GM12891 (cell line): ENCODE results near the gene FAM168A.

Experiments used
- DNase-seq: peaks from one replicate; pipeline ENCODE4 v3.0.0; 2011; ENCODE audit warnings: low spot score; ENCODE audit not compliant: insufficient read length
- FAIRE-seq: peaks from 2 replicates; lab custom pipeline; 2011; peaks lifted over from hg19 to GRCh38; lab: Jason Lieb, UNC
- PAX5 ChIP-seq: IDR thresholded peaks from 2 replicates; pipeline ENCODE4 v1.6.1; 2011; ENCODE audit warnings: low read length, moderate library complexity, mild to moderate bottlenecking; ENCODE audit not compliant: insufficient read depth, severe bottlenecking
- POLR2A ChIP-seq: IDR thresholded peaks from 2 replicates; pipeline ENCODE4 v1.6.1; 2011; ENCODE audit warnings: low read depth, low read length, control low read depth
- POLR2AphosphoS5 ChIP-seq: IDR thresholded peaks from 2 replicates; pipeline ENCODE4 v1.6.1; 2011; ENCODE audit warnings: low read depth, low read length, control low read depth
- POU2F2 ChIP-seq: IDR thresholded peaks from 2 replicates; pipeline ENCODE4 v1.6.1; 2011; ENCODE audit warnings: low read depth, mild to moderate bottlenecking, control low read depth, low read length, moderate library complexity
- SPI1 ChIP-seq: IDR thresholded peaks from 2 replicates; pipeline ENCODE4 v1.6.1; 2011; ENCODE audit warnings: low read depth, low read length, control low read depth
- TAF1 ChIP-seq: IDR thresholded peaks from 2 replicates; pipeline ENCODE4 v1.6.1; 2011; ENCODE audit warnings: low read depth, low read length, control low read depth

The FAM168A gene

GRCh38 chr11:73633999-73634398 is 36.1 kb upstream of the FAM168A start:
- DNase-seq: no peak
- no peak for FAIRE-seq
- TF ChIP-seq POU2F2: no peak
- TF ChIP-seq POLR2AphosphoS5: no peak
- TF ChIP-seq PAX5: no peak
- TF ChIP-seq TAF1: no peak
- TF ChIP-seq POLR2A: no peak
- TF ChIP-seq SPI1: no peak

DNA sequence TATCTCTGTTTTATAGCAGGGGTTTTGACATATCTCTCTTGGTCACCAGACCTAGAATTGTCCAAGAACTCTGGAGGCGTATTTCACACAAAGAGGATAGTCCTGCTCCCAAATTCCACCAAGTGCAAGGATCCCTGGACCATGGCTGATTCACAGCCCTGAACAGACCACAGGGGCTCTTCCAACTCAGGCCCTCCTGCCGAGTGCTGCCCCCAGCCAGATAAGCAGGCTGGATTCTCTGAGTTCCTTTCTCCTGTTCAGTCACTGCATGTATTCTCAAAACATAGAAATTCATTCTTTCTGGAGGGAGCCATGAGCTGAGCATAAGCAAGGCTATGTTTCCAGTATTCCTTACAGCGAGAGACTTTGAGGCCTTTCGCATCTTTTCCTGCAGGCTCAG is 35.1 kb upstream of the FAM168A start:
- TF ChIP-seq PAX5: no peak
- TF ChIP-seq SPI1: no peak
- no peak for TF ChIP-seq POLR2AphosphoS5
- TF ChIP-seq POLR2A: no peak
- TF ChIP-seq POU2F2: no peak
- no peak for TF ChIP-seq TAF1
- DNase-seq: no peak
- no peak for FAIRE-seq

- DNase-seq (no peak), FAIRE-seq (no peak)
- no peak for TF ChIP-seq SPI1
- TF ChIP-seq POLR2AphosphoS5: no peak
- no peak for TF ChIP-seq PAX5
- no peak for TF ChIP-seq TAF1
- no peak for TF ChIP-seq POLR2A
- no peak for TF ChIP-seq POU2F2
Measured at GRCh38 chr11:73629907-73630306, 32.0 kb upstream of the FAM168A start.

DNA sequence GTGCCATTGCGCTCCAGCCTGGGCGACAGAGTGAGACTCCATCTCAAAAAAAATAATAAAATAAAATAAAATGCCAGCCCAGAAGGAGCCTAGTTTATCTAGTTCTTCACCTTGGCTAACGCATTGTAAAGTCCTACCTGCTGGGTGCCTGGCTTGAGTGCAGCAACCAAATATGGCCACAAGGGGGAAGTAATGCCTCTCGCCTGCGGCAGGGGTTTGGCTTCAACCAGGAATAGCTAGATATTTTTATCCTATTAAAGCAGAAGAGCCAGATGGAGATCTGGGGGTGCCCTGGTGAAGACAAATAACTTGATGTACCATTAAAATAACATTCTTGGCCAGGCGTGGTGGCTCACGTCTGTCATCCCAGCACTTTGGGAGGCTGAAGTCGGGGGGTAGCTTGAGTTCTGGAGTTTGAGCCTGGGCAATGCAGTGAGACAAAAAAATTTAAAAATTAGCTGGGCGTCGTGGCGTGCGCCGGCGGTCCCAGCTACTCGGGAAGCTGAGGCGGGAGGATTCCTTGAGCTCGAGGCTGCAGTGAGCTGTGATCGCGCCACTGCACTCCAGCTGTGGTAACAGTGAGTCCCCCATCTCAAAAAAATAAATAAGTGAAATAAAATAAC is 27.9 kb upstream of the FAM168A start:
- no peak for TF ChIP-seq POLR2A
- TF ChIP-seq TAF1: no peak
- no peak for TF ChIP-seq PAX5
- no peak for TF ChIP-seq POU2F2
- TF ChIP-seq SPI1: no peak
- peak; percentile 67 for DNase-seq
- FAIRE-seq: peak; percentile 52

DNA sequence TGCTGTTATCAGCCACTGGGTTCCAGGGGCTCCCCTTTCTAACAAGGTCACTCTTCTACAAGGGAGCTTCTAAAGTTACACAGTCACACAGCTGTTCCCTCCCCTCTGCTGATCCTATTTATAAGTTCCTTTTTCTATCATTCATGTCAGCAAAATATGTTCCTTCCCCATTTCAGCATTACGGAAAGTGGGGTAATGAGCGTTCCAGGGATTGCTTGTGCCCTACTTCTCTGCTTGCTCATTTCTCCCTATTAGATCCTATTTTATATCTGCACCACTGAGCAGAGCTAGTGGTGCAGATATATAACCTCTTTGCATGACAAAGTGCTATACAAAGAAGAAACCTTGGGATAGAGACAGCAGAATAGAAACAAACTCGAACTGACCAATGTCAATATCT is 25.8 kb upstream of the FAM168A start:
- no peak for TF ChIP-seq TAF1
- no peak for TF ChIP-seq POLR2AphosphoS5
- no peak for TF ChIP-seq POLR2A
- no peak for FAIRE-seq
- no peak for DNase-seq

DNA sequence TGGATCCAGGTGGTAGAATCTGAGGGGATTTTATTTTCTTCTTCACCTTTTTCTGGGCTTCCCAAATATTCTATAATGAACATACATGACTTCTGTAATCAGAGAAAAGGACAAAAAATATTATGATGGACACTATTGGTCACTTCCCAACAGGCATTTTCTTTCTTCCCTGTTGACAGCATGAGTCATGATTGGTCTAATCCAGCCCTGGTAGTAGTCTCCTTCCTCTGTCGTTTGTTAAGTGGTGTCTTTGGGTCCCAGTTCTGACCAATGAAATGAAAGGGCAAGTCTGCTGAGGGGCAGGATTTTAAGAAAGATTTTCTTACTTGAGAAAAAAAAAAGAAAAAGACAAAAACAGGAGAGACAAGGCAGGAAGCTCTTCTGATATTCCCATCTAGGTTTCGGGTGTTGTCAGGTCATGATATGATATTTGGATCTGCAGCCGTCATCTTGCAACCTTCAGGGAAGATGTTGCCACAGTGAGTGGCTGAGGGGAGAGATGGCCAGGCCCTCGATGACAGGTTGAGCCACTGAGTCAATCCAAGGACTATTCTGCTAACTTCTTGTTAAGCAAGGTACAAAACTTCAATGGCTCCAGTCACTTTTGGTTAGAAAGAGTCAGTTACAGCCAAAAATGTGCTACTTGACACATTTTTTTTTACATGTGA is 25.1 kb upstream of the FAM168A start:
- DNase-seq (no peak), FAIRE-seq (no peak)
- TF ChIP-seq PAX5 (no peak), POLR2A (no peak), POLR2AphosphoS5 (no peak), SPI1 (no peak), POU2F2 (no peak), TAF1 (no peak)

GRCh38 chr11:73614591-73614990 is 16.7 kb upstream of the FAM168A start:
- TF ChIP-seq POU2F2: no peak
- TF ChIP-seq PAX5: no peak
- TF ChIP-seq POLR2AphosphoS5: no peak
- TF ChIP-seq SPI1: no peak
- TF ChIP-seq TAF1: no peak
- TF ChIP-seq POLR2A: no peak
- FAIRE-seq (no peak), DNase-seq (no peak)

- FAIRE-seq (no peak), DNase-seq (no peak)
- TF ChIP-seq POU2F2 (no peak), SPI1 (no peak), TAF1 (no peak), POLR2A (no peak), POLR2AphosphoS5 (no peak), PAX5 (no peak)
Measured at GRCh38 chr11:73612601-73613140, 14.8 kb upstream of the FAM168A start.

GRCh38 chr11:73598719-73599379 is 937 bp upstream of the FAM168A start:
- no peak for DNase-seq
- TF ChIP-seq TAF1 (no peak), PAX5 (no peak), POLR2AphosphoS5 (no peak), POLR2A (no peak), POU2F2 (no peak), SPI1 (no peak)
- FAIRE-seq: peak; percentile 69
